MCF 10A (cell line): ENCODE measurements around the gene OR52J3. TPM values are rescaled to one million over a fixed set of nuclear protein-coding genes. Genes with fewer than 3 reads are reported as not detected.

ENCODE experiments used
- BruUV-seq: library from RNA; stranded (reverse); fragments of 400-500 nt; replicated peaks from 2 replicates; lab custom pipeline; 2021; lab: Mats Ljungman, UMichigan
- CTCF ChIA-PET: fragments of 300-600 bp; sonication (Branson Sonifier 250); formaldehyde crosslinking; extraction: SDS; loops from one replicate; lab custom pipeline; 2021; ENCODE audit warnings: antibody characterized with exemption, inconsistent platforms; lab: Yijun Ruan, JAX
- POLR2A ChIA-PET: fragments of 300-600, 350-650 bp; sonication (Branson Sonifier 250); formaldehyde crosslinking; extraction: SDS; loops from one replicate; lab custom pipeline; 2020; ENCODE audit warnings: antibody characterized with exemption, inconsistent platforms; lab: Yijun Ruan, JAX
- DNase-seq: peaks from one replicate; pipeline ENCODE4 v3.0.0-alpha.2; 2018; ENCODE audit not compliant: unreplicated experiment
- H3K27ac Mint-ChIP-seq: one replicate; pipeline ENCODE4 v1.8.0; 2022; ENCODE audit warnings: mild to moderate bottlenecking, low read depth, mixed read lengths; ENCODE audit not compliant: unreplicated experiment
- H3K27me3 Mint-ChIP-seq: one replicate; pipeline ENCODE4 v1.8.0; 2022; ENCODE audit warnings: mixed read lengths; ENCODE audit not compliant: insufficient read depth, unreplicated experiment
- H3K36me3 Mint-ChIP-seq: one replicate; pipeline ENCODE4 v1.8.0; 2022; ENCODE audit warnings: mild to moderate bottlenecking, moderate library complexity, mixed read lengths; ENCODE audit not compliant: insufficient read depth, unreplicated experiment
- H3K4me1 Mint-ChIP-seq: one replicate; pipeline ENCODE4 v1.8.0; 2022; ENCODE audit warnings: mixed read lengths; ENCODE audit not compliant: insufficient read depth, unreplicated experiment
- H3K4me3 Mint-ChIP-seq: one replicate; pipeline ENCODE4 v1.8.0; 2022; ENCODE audit warnings: mild to moderate bottlenecking, moderate library complexity, mixed read lengths; ENCODE audit not compliant: unreplicated experiment
- H3K9me3 Mint-ChIP-seq: one replicate; pipeline ENCODE4 v1.8.0; 2022; ENCODE audit warnings: mixed read lengths; ENCODE audit not compliant: unreplicated experiment
- intact Hi-C: fragments of 100-400 bp; cut with micrococcal nuclease; formaldehyde crosslinking; loops from 2 replicates; pipeline ENCODE4 v1.14.1; 2022
- total RNA-seq: library from RNA; stranded (reverse); gene quantifications from 2 replicates; pipeline ENCODE4 v1.2.3, GENCODE V29; 2022
- TF ChIP-seq, protein P1 (sequence below): fragments of 200-600 bp; IDR thresholded peaks from one replicate; pipeline ENCODE4 v1.8.0; 2022; ENCODE audit warnings: antibody characterized with exemption, mild to moderate bottlenecking; ENCODE audit not compliant: unreplicated experiment

OR52J3 gene
- total RNA-seq, 1 experiment from 2014 or later = not detected

DNA sequence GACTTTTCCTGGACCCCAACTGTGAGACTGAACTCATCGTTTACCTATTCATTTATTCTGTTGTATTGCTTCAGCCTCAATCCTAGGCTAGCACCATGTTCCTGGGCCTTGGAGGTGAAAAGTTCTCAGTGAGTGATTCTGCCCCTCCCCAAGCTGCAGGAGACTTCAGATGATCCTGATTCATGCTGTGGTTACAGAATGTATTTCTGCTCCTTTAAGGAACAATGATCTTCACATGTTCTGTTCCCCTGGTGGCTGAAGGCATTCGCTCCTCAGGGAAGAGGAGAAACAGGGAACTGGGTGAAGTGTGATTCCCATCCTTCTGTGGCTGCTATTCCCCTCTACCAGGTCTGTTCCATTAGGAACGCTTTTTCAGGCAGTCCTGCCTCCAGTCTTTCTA, 25.5 kb downstream of the OR52J3 start:
- Mint-ChIP-seq H3K4me3 (no peak overlapping the region), H3K27ac (no peak overlapping the region), H3K4me1 (no peaks in the 10 kb centered on the region), H3K9me3 (no peaks in the 10 kb centered on the region), H3K27me3 (peaks cover 40% of the 10 kb centered on the region), H3K36me3 (no peaks in the 10 kb centered on the region)
- TF ChIP-seq, protein P1, sequence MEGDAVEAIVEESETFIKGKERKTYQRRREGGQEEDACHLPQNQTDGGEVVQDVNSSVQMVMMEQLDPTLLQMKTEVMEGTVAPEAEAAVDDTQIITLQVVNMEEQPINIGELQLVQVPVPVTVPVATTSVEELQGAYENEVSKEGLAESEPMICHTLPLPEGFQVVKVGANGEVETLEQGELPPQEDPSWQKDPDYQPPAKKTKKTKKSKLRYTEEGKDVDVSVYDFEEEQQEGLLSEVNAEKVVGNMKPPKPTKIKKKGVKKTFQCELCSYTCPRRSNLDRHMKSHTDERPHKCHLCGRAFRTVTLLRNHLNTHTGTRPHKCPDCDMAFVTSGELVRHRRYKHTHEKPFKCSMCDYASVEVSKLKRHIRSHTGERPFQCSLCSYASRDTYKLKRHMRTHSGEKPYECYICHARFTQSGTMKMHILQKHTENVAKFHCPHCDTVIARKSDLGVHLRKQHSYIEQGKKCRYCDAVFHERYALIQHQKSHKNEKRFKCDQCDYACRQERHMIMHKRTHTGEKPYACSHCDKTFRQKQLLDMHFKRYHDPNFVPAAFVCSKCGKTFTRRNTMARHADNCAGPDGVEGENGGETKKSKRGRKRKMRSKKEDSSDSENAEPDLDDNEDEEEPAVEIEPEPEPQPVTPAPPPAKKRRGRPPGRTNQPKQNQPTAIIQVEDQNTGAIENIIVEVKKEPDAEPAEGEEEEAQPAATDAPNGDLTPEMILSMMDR = no peak
- DNase-seq = no peak
- CTCF ChIA-PET = no interaction called here
- POLR2A ChIA-PET = no interaction called here
- intact Hi-C loops = no loop called here
- no TSS peak for BruUV-seq

DNA sequence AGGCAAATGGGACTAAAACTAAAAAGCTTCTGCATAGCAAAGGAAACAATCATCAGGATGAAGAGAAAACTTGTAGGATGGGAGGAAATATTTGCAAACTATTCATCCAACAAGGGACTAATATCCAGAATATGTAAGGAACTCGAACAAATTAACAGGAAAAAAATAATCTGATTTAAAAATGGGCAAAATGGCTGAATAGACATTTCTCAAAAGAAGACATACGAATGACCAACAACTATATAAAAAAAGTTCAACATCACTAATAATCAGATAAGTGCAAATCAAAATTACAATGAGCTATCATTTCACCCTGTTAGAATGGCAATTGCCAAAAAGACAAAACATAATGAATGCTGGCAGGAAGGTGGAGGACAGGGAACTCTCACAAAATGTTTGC, 35.1 kb downstream of the OR52J3 start:
- Mint-ChIP-seq H3K4me3 (no peak overlapping the region), H3K9me3 (no peaks in the 10 kb centered on the region), H3K36me3 (no peaks in the 10 kb centered on the region), H3K27ac (no peak overlapping the region), H3K27me3 (peaks cover 68% of the 10 kb centered on the region), H3K4me1 (no peaks in the 10 kb centered on the region)
- intact Hi-C loops = no loop called here
- POLR2A ChIA-PET = no interaction called here
- BruUV-seq = no TSS peak
- CTCF ChIA-PET = no interaction called here
- TF ChIP-seq, protein P1 = no peak
- no peak for DNase-seq

DNA sequence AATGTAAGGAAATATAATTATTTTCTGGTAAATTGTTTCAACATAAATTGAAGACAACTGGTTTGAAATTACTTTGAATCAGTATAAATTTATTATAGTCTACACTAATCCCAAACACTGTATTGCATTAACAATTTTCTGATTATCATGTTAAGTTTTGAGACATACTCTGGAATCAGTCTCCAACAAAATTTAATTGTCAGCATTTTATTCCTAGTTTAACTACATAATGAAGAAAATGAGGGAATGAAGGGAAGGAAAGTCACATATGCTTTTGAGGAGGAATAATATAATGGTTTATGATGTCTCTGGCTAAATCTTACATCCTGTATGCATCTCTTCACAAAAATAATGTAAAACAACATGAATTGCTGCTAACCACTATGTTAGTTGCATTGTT, 37.3 kb downstream of the OR52J3 start:
- Mint-ChIP-seq H3K27ac (no peak overlapping the region), H3K4me3 (no peak overlapping the region)

DNA sequence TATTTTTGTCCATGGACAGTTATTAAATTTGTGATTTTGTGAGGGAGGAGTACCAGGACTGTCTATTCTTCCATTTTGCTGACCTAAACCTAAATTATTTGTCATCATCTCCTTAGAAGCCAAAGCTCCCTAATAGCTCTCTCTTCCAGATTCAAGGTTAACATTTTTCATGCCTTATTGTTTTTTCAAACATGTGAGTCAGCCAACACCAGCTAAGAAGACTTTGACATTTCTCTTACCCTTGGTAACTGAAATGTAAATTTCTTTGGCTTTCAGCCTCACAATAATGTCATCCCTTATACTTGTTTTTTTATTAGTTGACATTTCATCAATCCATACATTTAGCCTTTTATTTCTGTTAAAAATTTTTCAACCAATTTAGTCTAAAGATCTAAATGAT, 42.2 kb downstream of the OR52J3 start:
- intact Hi-C loops = no loop called here
- H3K27ac Mint-ChIP-seq = no peak overlapping the region
- TF ChIP-seq, protein P1 = no peak
- ChIA-PET POLR2A (no interaction called here), CTCF (no interaction called here)
- no peak for DNase-seq
- H3K36me3 Mint-ChIP-seq = no peaks in the 10 kb centered on the region
- H3K4me1 Mint-ChIP-seq = no peaks in the 10 kb centered on the region
- BruUV-seq = no TSS peak
- no peak overlapping the region for H3K4me3 Mint-ChIP-seq
- peaks cover 70% of the 10 kb centered on the region for H3K27me3 Mint-ChIP-seq
- H3K9me3 Mint-ChIP-seq = no peaks in the 10 kb centered on the region

More for the DNA sequence above, 37.3 kb downstream of the OR52J3 start:
- TF ChIP-seq, protein P1 = no peak
- intact Hi-C loops = no loop called here
- DNase-seq = no peak
- no TSS peak for BruUV-seq
- no peaks in the 10 kb centered on the region for H3K36me3 Mint-ChIP-seq
- POLR2A ChIA-PET = no interaction called here
- no peaks in the 10 kb centered on the region for H3K9me3 Mint-ChIP-seq
- no peaks in the 10 kb centered on the region for H3K4me1 Mint-ChIP-seq
- CTCF ChIA-PET = no interaction called here
- peaks cover 71% of the 10 kb centered on the region for H3K27me3 Mint-ChIP-seq
